Calu3 (cell line): ENCODE measurements around the gene EFCAB8. TPM values are rescaled to one million over a fixed set of nuclear protein-coding genes. Genes with fewer than 3 reads are reported as not detected.
"Not testable (repeated sequence)": the region's sequence is repeated elsewhere in the genome, so short reads cannot be mapped to it uniquely, and the experiment has no call there.

Experiments used
- BruUV-seq: library from RNA; stranded (reverse); fragments of 400-500 nt; replicated peaks from 2 replicates; lab custom pipeline; 2021; lab: Mats Ljungman, UMichigan
- CTCF ChIA-PET: fragments of 300-600 bp; sonication (Branson Sonifier 250); formaldehyde crosslinking; loops from one replicate; lab custom pipeline; 2022; ENCODE audit warnings: antibody characterized with exemption; lab: Charles Lee
- DNase-seq: peaks from one replicate; pipeline ENCODE4 v3.0.0; 2022
- H3K27ac Mint-ChIP-seq: one replicate; pipeline ENCODE4 v1.8.0; 2022; ENCODE audit warnings: mixed read lengths; ENCODE audit not compliant: unreplicated experiment
- H3K27me3 Mint-ChIP-seq: one replicate; pipeline ENCODE4 v1.8.0; 2022; ENCODE audit warnings: mixed read lengths; ENCODE audit not compliant: unreplicated experiment
- H3K36me3 Mint-ChIP-seq: one replicate; pipeline ENCODE4 v1.8.0; 2022; ENCODE audit warnings: mild to moderate bottlenecking, moderate library complexity, mixed read lengths; ENCODE audit not compliant: insufficient read depth, unreplicated experiment
- H3K4me1 Mint-ChIP-seq: one replicate; pipeline ENCODE4 v1.8.0; 2022; ENCODE audit warnings: mild to moderate bottlenecking, low read depth, mixed read lengths; ENCODE audit not compliant: unreplicated experiment
- H3K4me3 Mint-ChIP-seq: one replicate; pipeline ENCODE4 v1.8.0; 2022; ENCODE audit warnings: mild to moderate bottlenecking, low read depth, moderate library complexity, mixed read lengths; ENCODE audit not compliant: unreplicated experiment
- H3K9me3 Mint-ChIP-seq: one replicate; pipeline ENCODE4 v1.8.0; 2022; ENCODE audit warnings: low read depth, mixed read lengths; ENCODE audit not compliant: unreplicated experiment
- CTCF ChIP-seq: fragments of 200-600 bp; IDR thresholded peaks from one replicate; pipeline ENCODE4 v1.8.0; 2022; ENCODE audit warnings: antibody characterized with exemption; ENCODE audit not compliant: unreplicated experiment
- intact Hi-C: fragments of 100-400 bp; cut with micrococcal nuclease; formaldehyde crosslinking; loops from one replicate; pipeline ENCODE4 v1.10.0; 2022; ENCODE audit not compliant: unreplicated experiment
- total RNA-seq: library from RNA; stranded (reverse); gene quantifications from 2 replicates; pipeline ENCODE4 v1.2.3, GENCODE V29; 2022

Gene EFCAB8
- total RNA-seq, 1 experiment from 2014 or later: 1.1 TPM

- no peak overlapping the region for H3K4me3 Mint-ChIP-seq
- no peaks in the 10 kb centered on the region for H3K27me3 Mint-ChIP-seq
- H3K36me3 Mint-ChIP-seq: peaks cover 42% of the 10 kb centered on the region
- no peak for DNase-seq
- H3K4me1 Mint-ChIP-seq: no peaks in the 10 kb centered on the region
- no peak for TF ChIP-seq CTCF
- no TSS peak for BruUV-seq
- no peaks in the 10 kb centered on the region for H3K9me3 Mint-ChIP-seq
- CTCF ChIA-PET: no interaction called here
- intact Hi-C loops: no loop called here
- no peak overlapping the region for H3K27ac Mint-ChIP-seq
These were observed 534 bp upstream of the EFCAB8 start for GRCh38 chr20:32858189-32858588.

- Mint-ChIP-seq H3K27ac (no peak overlapping the region), H3K4me1 (no peaks in the 10 kb centered on the region), H3K36me3 (peaks cover 17% of the 10 kb centered on the region), H3K4me3 (no peak overlapping the region), H3K9me3 (no peaks in the 10 kb centered on the region), H3K27me3 (no peaks in the 10 kb centered on the region)
- BruUV-seq: no TSS peak
- DNase-seq: no peak
- no peak for TF ChIP-seq CTCF
- intact Hi-C loops: no loop called here
- CTCF ChIA-PET: no interaction called here
These were observed 2.7 kb downstream of the EFCAB8 start for GRCh38 chr20:32861446-32861845.

GRCh38 chr20:32869562-32869961, 10.8 kb downstream of the EFCAB8 start:
- no peak for DNase-seq
- no peak for TF ChIP-seq CTCF
- Mint-ChIP-seq H3K9me3 (no peaks in the 10 kb centered on the region), H3K27me3 (no peaks in the 10 kb centered on the region), H3K36me3 (no peaks in the 10 kb centered on the region), H3K4me3 (no peak overlapping the region), H3K27ac (no peak overlapping the region), H3K4me1 (no peaks in the 10 kb centered on the region)
- intact Hi-C loops: no loop called here
- CTCF ChIA-PET: no interaction called here
- BruUV-seq: no TSS peak

- CTCF ChIA-PET: interaction anchor here (0.7 kb wide), 1 partner anchor 1677 kb away, joined by 3 read pairs; no protein-coding TSS in a partner anchor
- intact Hi-C loops, H3K4me3 Mint-ChIP-seq, BruUV-seq, H3K9me3 Mint-ChIP-seq, DNase-seq, H3K4me1 Mint-ChIP-seq, H3K27me3 Mint-ChIP-seq, H3K27ac Mint-ChIP-seq, H3K36me3 Mint-ChIP-seq: not testable (repeated sequence)
These were observed 11.8 kb downstream of the EFCAB8 start for GRCh38 chr20:32870526-32870925.

- Mint-ChIP-seq H3K36me3 (no peaks in the 10 kb centered on the region), H3K4me1 (no peaks in the 10 kb centered on the region), H3K9me3 (no peaks in the 10 kb centered on the region), H3K4me3 (no peak overlapping the region), H3K27ac (no peak overlapping the region), H3K27me3 (no peaks in the 10 kb centered on the region)
- intact Hi-C loops: no loop called here
- no peak for DNase-seq
- TF ChIP-seq CTCF: no peak
- no TSS peak for BruUV-seq
- CTCF ChIA-PET: interaction anchor here (0.7 to 1.4 kb wide), 3 partner anchors 8 to 1676 kb away, joined by 3 to 10 read pairs (median 3); no protein-coding TSS in a partner anchor
These were observed 12.3 kb downstream of the EFCAB8 start for GRCh38 chr20:32870985-32871384.
